Liver (tissue), 9 donors: ENCODE data around the gene PTPRN2. TPM values are rescaled to one million over a fixed set of nuclear protein-coding genes. Genes with fewer than 3 reads are reported as not detected.

ENCODE experiments used
- DNase-seq: peaks from one replicate; pipeline ENCODE4 v3.0.0-alpha.2; 2017; ENCODE audit warnings: low spot score
- H3K27ac ChIP-seq, 2 donors: one replicate each; pipeline ENCODE4 v1.7.0; 2013; ENCODE audit warnings: inconsistent platforms in 2 of 2, low read length in 2 of 2, control low read depth in 1 of 2, low read depth in 1 of 2, mild to moderate bottlenecking in 1 of 2
- H3K27me3 ChIP-seq, 4 donors: one replicate each; pipeline versions ENCODE4 v1.6.1 to v1.7.0; 2013; ENCODE audit warnings: low read length in 3 of 4, inconsistent platforms in 1 of 4, mild to moderate bottlenecking in 1 of 4, moderate library complexity in 1 of 4; ENCODE audit not compliant: control insufficient read depth in 4 of 4, insufficient read depth in 4 of 4
- H3K36me3 ChIP-seq, 4 donors: one replicate each; pipeline versions ENCODE4 v1.6.1 to v1.7.0; 2013; ENCODE audit warnings: low read length in 3 of 4, mild to moderate bottlenecking in 3 of 4, low read depth in 1 of 4, moderate library complexity in 1 of 4; ENCODE audit not compliant: control insufficient read depth in 4 of 4, insufficient read depth in 3 of 4
- H3K4me1 ChIP-seq, 4 donors: one replicate each; pipeline versions ENCODE4 v1.6.1 to v1.7.0; 2013; ENCODE audit warnings: low read length in 3 of 4, mild to moderate bottlenecking in 3 of 4, moderate library complexity in 1 of 4; ENCODE audit not compliant: control insufficient read depth in 4 of 4, insufficient read depth in 4 of 4
- H3K4me3 ChIP-seq, 3 donors: one replicate each; pipeline versions ENCODE4 v1.6.1 to v1.7.0; 2013; ENCODE audit warnings: low read length in 3 of 3, control low read depth in 1 of 3, low read depth in 1 of 3, mild to moderate bottlenecking in 1 of 3
- H3K9ac ChIP-seq, 2 donors: one replicate each; pipeline ENCODE4 v1.7.0; 2013; ENCODE audit warnings: low read length in 2 of 2, mild to moderate bottlenecking in 2 of 2, moderate library complexity in 2 of 2, control low read depth in 1 of 2, low read depth in 1 of 2
- H3K9me3 ChIP-seq, 4 donors: one replicate each; pipeline versions ENCODE4 v1.6.1 to v1.7.0; 2013; ENCODE audit warnings: low read length in 3 of 4; ENCODE audit not compliant: control insufficient read depth in 4 of 4
- CTCF ChIP-seq: fragments of 150-350 bp; IDR thresholded peaks from 2 replicates; pipeline ENCODE4 v1.5.1; 2017; ENCODE audit warnings: improper control_type of control experiment, low read depth, low read length; ENCODE audit not compliant: missing input control
- EGR1 ChIP-seq, 2 donors: IDR thresholded peaks; 2 replicates each; pipeline ENCODE4 v1.6.1; 2016 to 2018; ENCODE audit warnings: antibody characterized with exemption in 2 of 2, low read depth in 2 of 2
- FOXA1 ChIP-seq: IDR thresholded peaks from 2 replicates; pipeline ENCODE4 v1.6.1; 2016; ENCODE audit warnings: antibody characterized with exemption
- FOXA2 ChIP-seq: IDR thresholded peaks from 2 replicates; pipeline ENCODE4 v1.6.1; 2016; ENCODE audit warnings: antibody characterized with exemption
- HNF4A ChIP-seq, 2 donors: conservative IDR thresholded peaks; 2 replicates each; pipeline ENCODE4 v1.6.1; 2016; ENCODE audit warnings: antibody characterized with exemption in 2 of 2, mild to moderate bottlenecking in 2 of 2
- HNF4G ChIP-seq: IDR thresholded peaks from 2 replicates; pipeline ENCODE4 v1.6.1; 2016; ENCODE audit warnings: antibody characterized with exemption
- JUND ChIP-seq, 2 donors: IDR thresholded peaks; 2 replicates each; pipeline ENCODE4 v1.6.1; 2016; ENCODE audit warnings: antibody characterized with exemption in 2 of 2
- MAX ChIP-seq: IDR thresholded peaks from 2 replicates; pipeline ENCODE4 v1.6.1; 2016; ENCODE audit warnings: antibody characterized with exemption
- NR2F2 ChIP-seq: IDR thresholded peaks from 2 replicates; pipeline ENCODE4 v1.6.1; 2016; ENCODE audit warnings: antibody characterized with exemption
- RAD21 ChIP-seq, 2 donors: IDR thresholded peaks; 2 replicates each; pipeline ENCODE4 v1.6.1; 2016; ENCODE audit warnings: antibody characterized with exemption in 2 of 2, mild to moderate bottlenecking in 2 of 2
- REST ChIP-seq: IDR thresholded peaks from 2 replicates; pipeline ENCODE4 v1.6.1; 2016; ENCODE audit warnings: antibody characterized with exemption, mild to moderate bottlenecking
- RXRA ChIP-seq, 2 donors: IDR thresholded peaks; 2 replicates each; pipeline ENCODE4 v1.6.1; 2017 to 2018; ENCODE audit warnings: antibody characterized with exemption in 2 of 2, mild to moderate bottlenecking in 1 of 2
- SP1 ChIP-seq: IDR thresholded peaks from 2 replicates; pipeline ENCODE4 v1.6.1; 2018; ENCODE audit warnings: antibody characterized with exemption, mild to moderate bottlenecking
- TAF1 ChIP-seq: conservative IDR thresholded peaks from 2 replicates; pipeline ENCODE4 v1.6.1; 2016; ENCODE audit warnings: antibody characterized with exemption, mild to moderate bottlenecking
- YY1 ChIP-seq: IDR thresholded peaks from 2 replicates; pipeline ENCODE4 v1.6.1; 2016; ENCODE audit warnings: antibody characterized with exemption, mild to moderate bottlenecking
- WGBS: extraction: QIAGEN DNeasy Blood & Tissue Kit; methylation state at CpG from one replicate; pipeline ENCODE4 v1.1.7; 2013; 5-methylcytosine and 5-hydroxymethylcytosine counted together
- polyA plus RNA-seq, 2 donors: library from polyadenylated mRNA; stranded (reverse) in 1 of 2; unstranded in 1 of 2; fragments of 200-250 nt in 1 of 2; fragments of >200 nt in 1 of 2; fragmentation: Nextera tagmentation in 1 of 2; extraction: Ambion mirVana in 1 of 2; gene quantifications; one replicate each; pipeline versions ENCODE4 v1.2.1 to v1.2.3, GENCODE V29; 2013 to 2015
- total RNA-seq, 2 donors: library from RNA; depleted of rRNA; stranded (reverse); fragments of >200 nt; gene quantifications; one replicate each; pipeline ENCODE4 v1.2.3, GENCODE V29; 2014
- TF ChIP-seq, protein P1 (sequence below): IDR thresholded peaks from 2 replicates; pipeline ENCODE4 v1.6.1; 2016; ENCODE audit warnings: antibody characterized with exemption
- donor health status: healthy.
- donor health status: healthy.
- donor health status: healthy.
- donor health status: healthy.
- donor health status: healthy.

PTPRN2 gene
- total and polyA plus RNA-seq, 4 donors = 0.75 to 1.9 (median 1.1) TPM

DNA sequence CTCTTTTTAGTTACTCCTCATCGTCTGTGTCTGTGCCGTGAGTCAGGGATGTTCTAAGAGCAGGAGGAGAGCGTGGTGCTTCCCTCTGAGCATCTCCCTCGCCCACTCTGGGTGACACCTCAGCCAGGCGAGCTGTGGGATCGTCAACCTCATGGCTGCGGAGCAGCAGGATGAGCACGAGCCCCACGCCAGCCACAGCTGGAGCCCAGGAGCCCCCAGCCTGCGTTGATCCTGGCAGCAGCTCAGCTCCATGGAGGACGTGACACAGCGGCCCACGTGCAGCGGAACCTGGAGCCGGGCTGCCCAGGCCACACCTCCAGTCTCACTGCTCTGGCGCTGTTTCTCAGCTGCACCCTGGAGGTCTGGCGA is 512.0 kb downstream of the PTPRN2 start (continued):
- TF ChIP-seq CTCF = no peak
- no peak for TF ChIP-seq EGR1 (IDR thresholded peaks at IDR 0.05; ENCODE audit: low read depth in 2 of 2)
- no peak for TF ChIP-seq JUND (IDR thresholded peaks at IDR 0.05)
- no peak for TF ChIP-seq FOXA2
- no peak for TF ChIP-seq NR2F2
- TF ChIP-seq REST = no peak
- no peak for TF ChIP-seq HNF4A (conservative IDR thresholded peaks at IDR 0.05)
- no peak for TF ChIP-seq RAD21 (IDR thresholded peaks at IDR 0.05)

DNA sequence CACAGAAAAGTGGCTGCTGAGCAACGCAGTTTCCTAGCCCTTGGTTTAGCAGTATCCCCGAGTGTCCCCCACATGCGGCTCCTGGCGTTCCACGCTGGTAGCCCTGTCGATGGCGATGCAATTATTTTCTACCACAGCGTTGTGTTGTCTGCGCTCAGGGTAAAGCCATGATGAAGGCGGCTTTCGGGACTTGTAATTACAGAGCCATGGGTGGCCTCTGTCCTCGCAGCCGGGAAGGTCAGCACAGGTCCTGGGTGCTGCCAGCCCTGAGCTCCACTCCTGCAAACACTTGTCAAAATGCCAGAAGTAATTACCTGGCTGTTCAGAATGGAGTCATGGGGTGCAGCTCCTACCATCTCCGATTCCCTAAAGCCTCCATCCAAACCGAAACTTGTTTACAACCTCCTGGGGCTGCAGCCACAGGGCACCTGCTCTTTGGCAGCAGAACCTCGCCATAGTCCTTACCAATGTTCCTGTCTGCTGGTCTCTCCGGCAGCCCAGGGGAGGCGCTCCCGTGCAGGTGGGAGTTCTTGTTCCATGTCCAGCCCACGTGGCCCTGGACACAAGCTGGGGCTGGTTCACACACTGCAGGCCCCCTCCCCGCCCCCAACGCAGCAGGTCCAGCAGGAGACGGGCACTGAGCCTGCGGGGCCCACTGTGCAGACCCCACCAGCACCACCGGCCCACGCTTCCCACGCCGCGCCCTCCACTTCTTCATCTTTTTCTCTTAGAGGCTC is 512.6 kb downstream of the PTPRN2 start:
- Histone ChIP-seq H3K27me3 (no peaks in the 10 kb centered on the region), H3K9ac (no peak overlapping the region), H3K36me3 (no peaks in the 10 kb centered on the region), H3K27ac (no peak overlapping the region), H3K9me3 (no peaks in the 10 kb centered on the region), H3K4me1 (no peaks in the 10 kb centered on the region), H3K4me3 (no peak overlapping the region)
- TF ChIP-seq, protein P1, sequence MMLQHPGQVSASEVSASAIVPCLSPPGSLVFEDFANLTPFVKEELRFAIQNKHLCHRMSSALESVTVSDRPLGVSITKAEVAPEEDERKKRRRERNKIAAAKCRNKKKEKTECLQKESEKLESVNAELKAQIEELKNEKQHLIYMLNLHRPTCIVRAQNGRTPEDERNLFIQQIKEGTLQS = no peak
- TF ChIP-seq NR2F2 (no peak), SP1 (no peak), CTCF (no peak), MAX (no peak), YY1 (no peak), HNF4G (no peak), HNF4A (conservative IDR thresholded peaks at IDR 0.05) (no peak), EGR1 (IDR thresholded peaks at IDR 0.05; ENCODE audit: low read depth in 2 of 2) (no peak), RAD21 (IDR thresholded peaks at IDR 0.05) (no peak), FOXA1 (no peak), FOXA2 (no peak), TAF1 (no peak), RXRA (IDR thresholded peaks at IDR 0.05) (no peak)
- no peak for DNase-seq
- WGBS = 83% methylated on average over 29 of the region's 29 CpGs
